ENCODE measurements around the gene MRPL50.

DNA sequence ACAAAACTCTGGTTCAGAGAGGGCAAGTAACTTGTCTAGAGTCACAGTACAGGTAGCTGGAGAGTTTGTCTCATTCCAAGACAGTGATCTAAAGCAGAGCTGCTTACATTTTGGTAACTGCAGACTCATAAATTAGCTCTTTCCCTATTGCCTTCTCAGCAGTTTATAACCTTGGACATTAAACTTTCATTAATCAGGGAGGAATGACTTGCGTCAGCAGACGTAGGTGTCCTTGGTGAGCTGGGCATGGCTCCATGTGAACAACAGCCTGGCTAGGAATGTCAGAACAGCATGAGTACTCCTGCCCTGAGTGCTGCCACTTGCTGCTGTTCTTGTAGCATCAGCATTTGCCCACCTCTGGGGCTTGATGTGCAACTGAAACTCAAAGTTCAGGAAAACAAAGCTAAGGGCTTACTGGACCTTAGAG, 39.4 kb upstream of the MRPL50 start:
- TF ChIP-seq, protein P1, sequence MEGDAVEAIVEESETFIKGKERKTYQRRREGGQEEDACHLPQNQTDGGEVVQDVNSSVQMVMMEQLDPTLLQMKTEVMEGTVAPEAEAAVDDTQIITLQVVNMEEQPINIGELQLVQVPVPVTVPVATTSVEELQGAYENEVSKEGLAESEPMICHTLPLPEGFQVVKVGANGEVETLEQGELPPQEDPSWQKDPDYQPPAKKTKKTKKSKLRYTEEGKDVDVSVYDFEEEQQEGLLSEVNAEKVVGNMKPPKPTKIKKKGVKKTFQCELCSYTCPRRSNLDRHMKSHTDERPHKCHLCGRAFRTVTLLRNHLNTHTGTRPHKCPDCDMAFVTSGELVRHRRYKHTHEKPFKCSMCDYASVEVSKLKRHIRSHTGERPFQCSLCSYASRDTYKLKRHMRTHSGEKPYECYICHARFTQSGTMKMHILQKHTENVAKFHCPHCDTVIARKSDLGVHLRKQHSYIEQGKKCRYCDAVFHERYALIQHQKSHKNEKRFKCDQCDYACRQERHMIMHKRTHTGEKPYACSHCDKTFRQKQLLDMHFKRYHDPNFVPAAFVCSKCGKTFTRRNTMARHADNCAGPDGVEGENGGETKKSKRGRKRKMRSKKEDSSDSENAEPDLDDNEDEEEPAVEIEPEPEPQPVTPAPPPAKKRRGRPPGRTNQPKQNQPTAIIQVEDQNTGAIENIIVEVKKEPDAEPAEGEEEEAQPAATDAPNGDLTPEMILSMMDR (IDR thresholded peaks at IDR 0.05; ENCODE audit: borderline replicate concordance, extremely low read depth, low read length, poor library complexity, severe bottlenecking) = no peak
- TF ChIP-seq EZH2 (IDR thresholded peaks at IDR 0.05; ENCODE audit: borderline replicate concordance, low read depth, low read length, severe bottlenecking) = no peak

Measured in DND-41 (cell line).